NCI-H510A (cell line): ENCODE measurements around the gene SMIM12.
"Not testable (repeated sequence)": the region's sequence is repeated elsewhere in the genome, so short reads cannot be mapped to it uniquely, and the experiment has no call there.

Experiments
- DNase-seq: peaks from one replicate; lab custom pipeline; 2025; lab: John Stamatoyannopoulos, UW

SMIM12 gene

GRCh38 chr1:34843392-34844251 is 15.9 kb downstream of the SMIM12 start:
- no peak for DNase-seq

- DNase-seq, result no peak
Measured at GRCh38 chr1:34842952-34843371, 16.6 kb downstream of the SMIM12 start.

GRCh38 chr1:34842073-34842472 is 17.5 kb downstream of the SMIM12 start:
- DNase-seq, result no peak

GRCh38 chr1:34840426-34840825 is 19.1 kb downstream of the SMIM12 start:
- DNase-seq, result no peak

- DNase-seq, result no peak
Measured at GRCh38 chr1:34839526-34840305, 19.8 kb downstream of the SMIM12 start.

GRCh38 chr1:34833711-34834110 is 25.8 kb downstream of the SMIM12 start:
- no peak for DNase-seq

- no peak for DNase-seq
Measured at GRCh38 chr1:34831721-34832246, 27.8 kb downstream of the SMIM12 start.

- DNase-seq, result no peak
Measured at GRCh38 chr1:34829250-34829649, 30.3 kb downstream of the SMIM12 start.

GRCh38 chr1:34828611-34829010 is 30.9 kb downstream of the SMIM12 start:
- DNase-seq, result no peak

GRCh38 chr1:34827341-34827941 is 32.1 kb downstream of the SMIM12 start:
- no peak for DNase-seq

GRCh38 chr1:34825455-34826091 is 34.0 kb downstream of the SMIM12 start:
- DNase-seq, result no peak

GRCh38 chr1:34824817-34825454 is 34.6 kb downstream of the SMIM12 start:
- DNase-seq, result no peak

GRCh38 chr1:34822202-34822601 is 37.3 kb downstream of the SMIM12 start:
- no peak for DNase-seq

GRCh38 chr1:34818862-34819261 is 40.7 kb downstream of the SMIM12 start:
- DNase-seq, result not testable (repeated sequence)

- DNase-seq, result no peak
Measured at GRCh38 chr1:34816778-34817177, 42.8 kb downstream of the SMIM12 start.

GRCh38 chr1:34816332-34816731 is 43.2 kb downstream of the SMIM12 start:
- DNase-seq, result no peak

- not testable (repeated sequence) for DNase-seq
Measured at GRCh38 chr1:34810781-34811180, 48.8 kb downstream of the SMIM12 start.

- no peak for DNase-seq
Measured at GRCh38 chr1:34808051-34808810, 51.3 kb downstream of the SMIM12 start.

GRCh38 chr1:34806396-34806795 is 53.2 kb downstream of the SMIM12 start:
- no peak for DNase-seq

- DNase-seq, result no peak
Measured at GRCh38 chr1:34803770-34804169, 55.8 kb downstream of the SMIM12 start.
